PC-9 (cell line): Measurements from ENCODE around the gene HOOK2. TPM values are rescaled to one million over a fixed set of nuclear protein-coding genes. Genes with fewer than 3 reads are reported as not detected.

Experiments
- BruUV-seq: library from RNA; stranded (reverse); fragments of 400-500 nt; replicated peaks from 2 replicates; lab custom pipeline; 2021; lab: Mats Ljungman, UMichigan
- CTCF ChIA-PET: fragments of 300-600 bp; sonication (Branson Sonifier 250); formaldehyde crosslinking; loops from one replicate; lab custom pipeline; 2022; ENCODE audit warnings: antibody characterized with exemption; lab: Charles Lee
- POLR2A ChIA-PET: fragments of 300-600 bp; sonication (Branson Sonifier 250); formaldehyde crosslinking; loops from one replicate; lab custom pipeline; 2022; ENCODE audit warnings: antibody characterized with exemption; ENCODE audit not compliant: unreplicated experiment; lab: Charles Lee
- DNase-seq, 2 experiments: peaks; one replicate each; pipeline versions ENCODE4 v3.0.0 to v3.0.0-alpha.2; 2015 to 2022; ENCODE audit warnings: mixed read lengths in 1 of 2
- H2AFZ ChIP-seq: fragments of 200-600 bp; sonication (generic); 2 replicates; pipeline ENCODE4 v1.8.1; 2017; ENCODE audit warnings: antibody characterized with exemption
- H3F3A ChIP-seq: fragments of 200-600 bp; sonication (generic); 2 replicates; pipeline ENCODE4 v1.8.1; 2017; ENCODE audit warnings: antibody characterized with exemption, mild to moderate bottlenecking, low read depth; ENCODE audit not compliant: insufficient read depth
- H3K27ac ChIP-seq: fragments of 200-600 bp; sonication (generic); 2 replicates; pipeline ENCODE4 v1.6.1; 2016; ENCODE audit warnings: mixed run types
- H3K27me3 ChIP-seq: fragments of 200-600 bp; sonication (generic); 2 replicates; pipeline ENCODE4 v1.6.1; 2016; ENCODE audit warnings: low read depth, mixed run types; ENCODE audit not compliant: insufficient read depth
- H3K36me3 ChIP-seq: fragments of 200-600 bp; sonication (generic); 2 replicates; pipeline ENCODE4 v1.6.1; 2016; ENCODE audit warnings: low read depth, mixed run types
- H3K4me1 ChIP-seq: fragments of 200-600 bp; sonication (generic); replicated peaks from 2 replicates; pipeline ENCODE4 v1.6.1; 2016; ENCODE audit warnings: mixed run types; ENCODE audit not compliant: insufficient read depth
- H3K4me2 ChIP-seq: fragments of 200-600 bp; sonication (generic); 2 replicates; pipeline ENCODE4 v1.6.1; 2017; ENCODE audit warnings: mixed run types
- H3K4me3 ChIP-seq: fragments of 200-600 bp; sonication (generic); 2 replicates; pipeline ENCODE4 v1.6.1; 2016; ENCODE audit warnings: mixed run types
- H3K79me2 ChIP-seq: fragments of 200-600 bp; sonication (generic); 2 replicates; pipeline ENCODE4 v1.6.1; 2017; ENCODE audit warnings: low read depth, mixed run types
- H3K9me2 ChIP-seq: fragments of 200-600 bp; sonication (generic); 2 replicates; pipeline ENCODE4 v1.8.1; 2017; ENCODE audit warnings: mild to moderate bottlenecking; ENCODE audit not compliant: insufficient read depth
- H3K9me3 ChIP-seq: fragments of 200-600 bp; sonication (generic); 2 replicates; pipeline ENCODE4 v1.8.1; 2016; ENCODE audit warnings: low read depth; ENCODE audit not compliant: insufficient read depth
- H4K20me1 ChIP-seq: fragments of 200-600 bp; sonication (generic); 2 replicates; pipeline ENCODE4 v1.8.1; 2017; ENCODE audit not compliant: insufficient read depth
- CTCF ChIP-seq: fragments of 200-600 bp; sonication (generic); conservative IDR thresholded peaks from 2 replicates; pipeline ENCODE4 v1.6.1; 2017; ENCODE audit warnings: mixed run types, antibody characterized with exemption, mild to moderate bottlenecking, moderate library complexity
- EZH2 ChIP-seq: fragments of 200-600 bp; sonication (generic); IDR thresholded peaks from 2 replicates; pipeline ENCODE4 v1.8.0; 2017; ENCODE audit warnings: antibody characterized with exemption, low read depth
- intact Hi-C: fragments of 100-400 bp; cut with micrococcal nuclease; formaldehyde crosslinking; loops from one replicate; pipeline ENCODE4 v1.10.0; 2022; ENCODE audit not compliant: unreplicated experiment
- total RNA-seq: library from RNA; stranded (reverse); gene quantifications from 2 replicates; pipeline ENCODE4 v1.2.3, GENCODE V29; 2021

HOOK2 gene
- total RNA-seq, 1 experiment from 2014 or later: 109 TPM

- TF ChIP-seq EZH2: no peak
- TF ChIP-seq CTCF: no peak
- Histone ChIP-seq H3K4me2 (peak overlapping the region; percentile 91), H3K4me1 (peaks cover 85% of the 10 kb centered on the region), H3K9me3 (no peaks in the 10 kb centered on the region), H3K9me2 (no peaks in the 10 kb centered on the region), H3K27me3 (no peaks in the 10 kb centered on the region), H3K27ac (peak overlapping the region; percentile 86), H4K20me1 (no peaks in the 10 kb centered on the region), H3K79me2 (peaks cover 47% of the 10 kb centered on the region), H2AFZ (no peak overlapping the region), H3K4me3 (peak overlapping the region; percentile 65; the same call in 1 of the 2 replicates), H3F3A (peaks cover 79% of the 10 kb centered on the region), H3K36me3 (no peaks in the 10 kb centered on the region)
- intact Hi-C loops: loop anchor here (10.0 kb wide), 1 partner anchor 1061 kb away; no protein-coding TSS in a partner anchor
- no TSS peak for BruUV-seq
- POLR2A ChIA-PET: interaction anchor here (0.5 kb wide), 1 partner anchor 88 kb away, joined by 3 read pairs; no protein-coding TSS in a partner anchor
- CTCF ChIA-PET: no interaction called here
- DNase-seq: peak; percentile 94
Observed at GRCh38 chr19:12783849-12784393, 8.6 kb upstream of the HOOK2 start.

GRCh38 chr19:12783291-12783848 is 8.0 kb upstream of the HOOK2 start:
- Histone ChIP-seq H3K4me2 (peak overlapping the region; percentile 91), H2AFZ (no peak overlapping the region), H3K9me2 (no peaks in the 10 kb centered on the region), H3F3A (peaks cover 79% of the 10 kb centered on the region), H3K27me3 (no peaks in the 10 kb centered on the region), H3K36me3 (no peaks in the 10 kb centered on the region), H4K20me1 (no peaks in the 10 kb centered on the region), H3K9me3 (no peaks in the 10 kb centered on the region), H3K4me1 (peaks cover 83% of the 10 kb centered on the region), H3K4me3 (peak overlapping the region; percentile 65), H3K27ac (peak overlapping the region; percentile 86), H3K79me2 (peaks cover 48% of the 10 kb centered on the region)
- no peak for TF ChIP-seq EZH2
- TF ChIP-seq CTCF: no peak
- DNase-seq: peak in 1 of 2 experiments; percentile 33
- BruUV-seq: TSS peak; percentile 8
- intact Hi-C loops: loop anchor here (10.0 kb wide), 1 partner anchor 1061 kb away; no protein-coding TSS in a partner anchor
- ChIA-PET CTCF (interaction anchor here (0.8 kb wide), 1 partner anchor 8 kb away, joined by 3 read pairs; the partner anchor contains the start of gene JUNB), POLR2A (interaction anchor here (1.5 kb wide), 1 partner anchor 8 kb away, joined by 19 read pairs; the partner anchor contains the start of gene JUNB)

GRCh38 chr19:12782424-12783290 is 7.3 kb upstream of the HOOK2 start:
- no peak; the same call in 1 of the 2 replicates for TF ChIP-seq CTCF
- TF ChIP-seq EZH2: no peak
- Histone ChIP-seq H3K4me1 (peaks cover 76% of the 10 kb centered on the region), H3K9me3 (no peaks in the 10 kb centered on the region), H3K9me2 (no peaks in the 10 kb centered on the region), H3K27me3 (no peaks in the 10 kb centered on the region), H3F3A (peaks cover 78% of the 10 kb centered on the region), H3K27ac (peak overlapping the region; percentile 86), H3K4me2 (peak overlapping the region; percentile 91), H3K36me3 (no peaks in the 10 kb centered on the region), H3K4me3 (peak overlapping the region; percentile 65), H4K20me1 (no peaks in the 10 kb centered on the region), H2AFZ (peak overlapping the region; percentile 37), H3K79me2 (peaks cover 41% of the 10 kb centered on the region)
- intact Hi-C loops: loop anchor here (10.0 kb wide), 1 partner anchor 1062 kb away; no protein-coding TSS in a partner anchor
- ChIA-PET POLR2A (interaction anchor here (0.9 to 1.5 kb wide), 2 partner anchors 9 to 16 kb away, joined by 3 to 19 read pairs; partner anchors contain the start of gene JUNB), CTCF (interaction anchor here (0.5 to 0.9 kb wide), 3 partner anchors 9 to 39 kb away, joined by 3 to 9 read pairs (median 7); partner anchors contain the start of gene JUNB)
- BruUV-seq: no TSS peak
- DNase-seq: peak in 1 of 2 experiments; percentile 76
